Measurements from ENCODE around the gene MMP24.
"Not testable (repeated sequence)": the region's sequence is repeated elsewhere in the genome, so short reads cannot be mapped to it uniquely, and the experiment has no call there.

The MMP24 gene

GRCh38 chr20:35312318-35312717, 85.8 kb downstream of the MMP24 start:
- intact Hi-C loops (cut with DNase I; ENCODE audit: low total_unique reads) = no loop called here
- H3K27me3 ChIP-seq = no peaks in the 10 kb centered on the region
- H3K4me1 ChIP-seq = peaks cover 3 to 18% (median 14%) of the 10 kb centered on the region in 4 donors
- no peaks in the 10 kb centered on the region for H3K9me3 ChIP-seq
- H3K36me3 ChIP-seq = peaks cover 0 to 17% (median 4%) of the 10 kb centered on the region in 3 donors
- no peak for TF ChIP-seq CTCF (IDR thresholded peaks at IDR 0.05)
- H3K4me3 ChIP-seq = no peak overlapping the region
- H3K27ac ChIP-seq = no peak overlapping the region
- DNase-seq = no peak

- TF ChIP-seq CTCF (IDR thresholded peaks at IDR 0.05) = no peak
- Histone ChIP-seq H3K4me1 (peaks cover 0 to 16% (median 8%) of the 10 kb centered on the region in 4 donors), H3K4me3 (no peak overlapping the region), H3K27me3 (no peaks in the 10 kb centered on the region), H3K9me3 (no peaks in the 10 kb centered on the region), H3K36me3 (peaks cover 0 to 17% (median 4%) of the 10 kb centered on the region in 3 donors), H3K27ac (no peak overlapping the region)
- intact Hi-C loops (cut with DNase I; ENCODE audit: low total_unique reads) = no loop called here
- DNase-seq = no peak
Observed at GRCh38 chr20:35314816-35315631, 88.5 kb downstream of the MMP24 start.

- H3K27me3 ChIP-seq; H3K27ac ChIP-seq; intact Hi-C loops (cut with DNase I; ENCODE audit: low total_unique reads); H3K4me3 ChIP-seq; H3K9me3 ChIP-seq; DNase-seq: not testable (repeated sequence)
- Histone ChIP-seq H3K4me1 (peaks cover 0 to 17% (median 8%) of the 10 kb centered on the region in 4 donors), H3K36me3 (peaks cover 0 to 17% (median 4%) of the 10 kb centered on the region in 3 donors)
Observed at GRCh38 chr20:35315632-35316020, 89.1 kb downstream of the MMP24 start.

GRCh38 chr20:35316086-35316485, 89.6 kb downstream of the MMP24 start:
- intact Hi-C loops (cut with DNase I; ENCODE audit: low total_unique reads) = no loop called here
- H3K9me3 ChIP-seq = no peaks in the 10 kb centered on the region
- peaks cover 0 to 17% (median 4%) of the 10 kb centered on the region in 3 donors for H3K36me3 ChIP-seq
- peaks cover 0 to 17% (median 8%) of the 10 kb centered on the region in 4 donors for H3K4me1 ChIP-seq
- no peak for TF ChIP-seq CTCF (IDR thresholded peaks at IDR 0.05)
- H3K27ac ChIP-seq = no peak overlapping the region
- no peaks in the 10 kb centered on the region for H3K27me3 ChIP-seq
- H3K4me3 ChIP-seq = no peak overlapping the region
- DNase-seq = no peak

- H3K4me3 ChIP-seq = no peak overlapping the region
- intact Hi-C loops (cut with DNase I; ENCODE audit: low total_unique reads) = no loop called here
- H3K9me3 ChIP-seq = no peaks in the 10 kb centered on the region
- no peak for DNase-seq
- H3K4me1 ChIP-seq = peaks cover 0 to 17% (median 8%) of the 10 kb centered on the region in 4 donors
- peaks cover 0 to 17% (median 4%) of the 10 kb centered on the region in 3 donors for H3K36me3 ChIP-seq
- no peaks in the 10 kb centered on the region for H3K27me3 ChIP-seq
- no peak overlapping the region for H3K27ac ChIP-seq
- TF ChIP-seq CTCF (IDR thresholded peaks at IDR 0.05) = no peak
Observed at GRCh38 chr20:35317416-35318210, 91.1 kb downstream of the MMP24 start.

Data from tibial artery (tissue), 4 donors.